ENCODE data around the gene TGFBI. TPM values are rescaled to one million over a fixed set of nuclear protein-coding genes. Genes with fewer than 3 reads are reported as not detected.

Gene TGFBI
- total RNA-seq, 2 donors from 2014 or later = not detected

DNA sequence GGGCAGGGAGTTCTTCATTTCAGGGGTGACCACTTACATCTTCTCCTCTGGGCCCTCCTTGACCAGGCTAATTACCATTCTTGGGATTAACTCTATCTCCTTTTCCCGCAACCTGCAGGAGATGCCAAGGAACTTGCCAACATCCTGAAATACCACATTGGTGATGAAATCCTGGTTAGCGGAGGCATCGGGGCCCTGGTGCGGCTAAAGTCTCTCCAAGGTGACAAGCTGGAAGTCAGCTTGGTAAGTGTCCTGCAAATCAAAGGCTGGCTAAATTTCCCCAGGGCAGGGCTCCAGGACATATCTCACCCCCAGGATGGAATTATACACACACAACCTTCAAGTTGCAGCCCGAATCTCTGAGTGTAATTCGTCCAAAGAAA, 30.2 kb downstream of the TGFBI start:
- ATAC-seq (replicated peaks in 1 of 2) (no peak), DNase-seq (no peak)
- Mint-ChIP-seq H3K4me3 (no peak overlapping the region), H3K27me3 (ENCODE audit: low read depth) (no peaks in the 10 kb centered on the region), H3K36me3 (ENCODE audit: insufficient read depth in 2 of 2) (no peaks in the 10 kb centered on the region), H3K4me1 (ENCODE audit: low read depth) (no peaks in the 10 kb centered on the region), H3K27ac (no peak overlapping the region), H3K9me3 (no peaks in the 10 kb centered on the region)

DNA sequence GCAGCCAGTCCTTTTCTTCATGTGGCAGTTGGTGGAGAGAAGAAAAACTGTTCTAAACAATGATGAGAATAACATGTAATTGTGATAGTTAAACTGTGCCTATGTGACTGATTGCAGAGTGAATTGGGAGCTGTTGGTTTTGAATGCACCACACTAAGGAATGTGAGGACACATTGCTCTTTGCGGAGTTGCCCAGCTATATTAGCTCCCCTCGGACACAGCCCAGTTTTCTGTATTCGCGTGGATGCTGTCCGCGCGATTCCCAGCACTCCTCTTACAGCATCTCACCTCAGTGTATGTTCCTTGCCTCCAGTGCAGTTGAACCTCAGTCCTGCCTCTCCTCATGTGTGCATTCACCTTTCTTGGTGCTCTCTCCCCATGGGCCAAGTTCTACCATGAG, 32.2 kb downstream of the TGFBI start:
- DNase-seq = no peak
- no peak for ATAC-seq (replicated peaks in 1 of 2)
- H3K36me3 Mint-ChIP-seq (ENCODE audit: insufficient read depth in 2 of 2) = no peaks in the 10 kb centered on the region
- no peak overlapping the region for H3K27ac Mint-ChIP-seq
- no peaks in the 10 kb centered on the region for H3K9me3 Mint-ChIP-seq
- no peak overlapping the region for H3K4me3 Mint-ChIP-seq
- H3K4me1 Mint-ChIP-seq (ENCODE audit: low read depth) = no peaks in the 10 kb centered on the region
- no peaks in the 10 kb centered on the region for H3K27me3 Mint-ChIP-seq (ENCODE audit: low read depth)

DNA sequence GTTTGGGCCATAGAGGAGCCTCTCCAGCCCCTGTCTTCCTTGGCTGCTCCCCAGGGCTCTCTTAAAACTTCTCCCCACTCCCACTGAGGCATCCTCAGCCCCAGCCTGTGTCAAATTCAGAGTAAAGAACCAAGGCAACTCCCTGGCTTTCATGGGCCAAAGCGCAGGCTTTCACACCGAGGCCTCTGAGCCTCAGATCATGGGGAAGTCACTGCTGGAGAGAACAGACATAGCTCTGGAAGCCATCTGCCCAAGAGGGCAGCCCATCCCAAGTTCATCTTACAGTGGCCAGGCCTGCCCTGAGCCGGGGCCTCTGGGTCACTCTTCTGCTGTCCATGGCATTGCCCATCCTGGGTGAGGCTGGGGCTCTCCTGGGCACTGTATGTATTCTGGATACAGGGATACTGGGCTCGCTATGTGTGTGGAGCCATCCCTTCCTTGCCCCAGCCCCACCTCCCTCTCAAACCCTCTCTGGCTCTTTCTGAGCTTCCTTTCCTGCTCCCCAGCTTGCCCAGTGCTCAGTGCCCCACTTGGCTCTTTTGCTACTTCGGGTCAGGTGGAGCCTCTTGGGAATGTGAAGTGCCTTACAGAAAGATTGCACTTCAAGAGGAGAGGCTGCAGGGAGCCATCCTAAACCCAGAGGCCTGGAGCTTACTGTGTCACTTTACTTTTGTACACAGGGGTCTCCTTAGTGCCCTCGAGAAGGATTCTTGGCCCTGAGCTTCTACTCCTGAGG, 33.0 kb downstream of the TGFBI start:
- no peaks in the 10 kb centered on the region for H3K36me3 Mint-ChIP-seq (ENCODE audit: insufficient read depth in 2 of 2)
- no peaks in the 10 kb centered on the region for H3K27me3 Mint-ChIP-seq (ENCODE audit: low read depth)
- H3K9me3 Mint-ChIP-seq = no peaks in the 10 kb centered on the region
- no peak overlapping the region for H3K4me3 Mint-ChIP-seq
- DNase-seq (no peak), ATAC-seq (replicated peaks in 1 of 2) (no peak)
- H3K4me1 Mint-ChIP-seq (ENCODE audit: low read depth) = no peaks in the 10 kb centered on the region
- H3K27ac Mint-ChIP-seq = no peak overlapping the region

DNA sequence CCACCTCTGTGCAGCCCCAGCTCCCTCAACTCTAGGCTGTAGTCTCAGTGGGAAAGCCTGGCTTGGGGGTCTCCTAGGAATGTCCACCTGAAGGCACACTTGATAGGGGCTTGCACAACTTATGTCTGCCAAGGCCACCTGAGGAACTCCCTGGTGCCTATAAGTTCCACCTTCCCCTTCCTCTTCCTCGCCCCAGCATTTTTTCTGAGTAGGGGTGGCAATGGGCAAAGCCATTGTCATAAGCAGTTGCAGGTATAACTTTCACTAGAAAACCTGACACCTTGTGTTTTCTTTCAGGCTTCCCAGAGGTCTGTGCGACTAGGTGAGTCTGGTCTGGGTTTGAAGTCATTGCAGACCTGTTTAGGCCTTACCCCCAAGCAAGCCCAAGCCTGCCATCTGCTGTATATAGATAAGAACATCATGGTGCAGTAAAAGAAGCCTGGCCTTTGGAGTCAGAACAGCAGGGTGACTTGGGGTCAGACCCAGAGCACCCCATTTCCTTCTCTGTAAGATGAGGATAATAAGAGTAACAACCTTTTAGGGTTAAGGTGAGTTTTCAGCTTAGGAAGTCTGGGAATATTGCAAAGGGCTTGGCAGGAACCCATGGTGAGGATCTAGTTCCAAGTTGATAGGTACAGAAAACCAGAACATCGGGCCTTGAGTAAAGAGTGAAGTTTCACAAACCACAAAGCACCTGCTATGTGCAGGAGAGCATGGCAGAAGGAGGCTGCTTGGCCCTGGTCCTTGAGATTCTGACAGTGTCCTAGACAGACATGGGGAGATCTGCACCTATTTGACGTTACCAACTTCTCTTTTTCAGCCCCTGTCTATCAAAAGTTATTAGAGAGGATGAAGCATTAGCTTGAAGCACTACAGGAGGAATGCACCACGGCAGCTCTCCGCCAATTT, 33.8 kb downstream of the TGFBI start:
- Mint-ChIP-seq H3K27ac (no peak overlapping the region), H3K4me3 (no peak overlapping the region), H3K27me3 (ENCODE audit: low read depth) (no peaks in the 10 kb centered on the region), H3K36me3 (ENCODE audit: insufficient read depth in 2 of 2) (no peaks in the 10 kb centered on the region), H3K4me1 (ENCODE audit: low read depth) (no peaks in the 10 kb centered on the region), H3K9me3 (no peaks in the 10 kb centered on the region)
- ATAC-seq (replicated peaks in 1 of 2) = peak; percentile 55 to 80
- DNase-seq = peak; percentile 16 to 32

DNA sequence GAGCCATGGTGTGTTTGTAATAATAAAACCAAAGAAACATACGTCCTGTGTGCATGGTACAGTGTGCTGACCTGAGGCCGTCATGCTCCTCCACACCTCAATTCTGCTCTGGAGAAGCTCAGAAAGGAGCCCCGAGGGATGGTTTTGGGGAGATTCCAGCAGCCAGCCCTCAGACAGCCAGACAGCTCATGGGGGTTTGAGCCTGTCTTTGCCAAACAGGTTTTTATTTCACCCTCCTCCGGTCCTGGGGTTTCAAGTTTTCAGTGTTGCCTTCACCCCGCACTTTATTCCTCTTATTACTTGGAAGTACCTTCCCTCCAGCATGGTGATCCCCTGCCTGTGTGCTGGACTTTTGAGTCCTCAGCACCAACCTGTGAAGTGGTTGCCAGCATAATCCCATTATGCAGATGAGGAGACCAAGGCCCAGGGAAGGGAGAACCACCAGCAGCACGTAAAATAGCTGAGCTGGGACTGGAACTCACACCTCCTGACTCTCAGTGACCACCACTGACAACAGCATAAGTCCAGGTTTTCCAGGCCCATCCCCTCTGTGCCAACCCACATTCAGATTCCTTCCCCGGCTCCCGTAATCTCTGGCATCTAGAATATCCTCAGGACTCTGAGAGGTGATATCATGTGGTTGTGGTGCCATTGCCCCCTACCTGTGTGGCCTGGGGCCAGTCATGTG, 35.1 kb downstream of the TGFBI start:
- Mint-ChIP-seq H3K27ac (no peak overlapping the region), H3K4me3 (no peak overlapping the region), H3K27me3 (ENCODE audit: low read depth) (peaks cover 3% of the 10 kb centered on the region), H3K4me1 (ENCODE audit: low read depth) (no peaks in the 10 kb centered on the region), H3K36me3 (ENCODE audit: insufficient read depth in 2 of 2) (no peaks in the 10 kb centered on the region), H3K9me3 (peaks cover 0 to 1% of the 10 kb centered on the region in 2 donors)
- DNase-seq = no peak
- ATAC-seq (replicated peaks in 1 of 2) = no peak

DNA sequence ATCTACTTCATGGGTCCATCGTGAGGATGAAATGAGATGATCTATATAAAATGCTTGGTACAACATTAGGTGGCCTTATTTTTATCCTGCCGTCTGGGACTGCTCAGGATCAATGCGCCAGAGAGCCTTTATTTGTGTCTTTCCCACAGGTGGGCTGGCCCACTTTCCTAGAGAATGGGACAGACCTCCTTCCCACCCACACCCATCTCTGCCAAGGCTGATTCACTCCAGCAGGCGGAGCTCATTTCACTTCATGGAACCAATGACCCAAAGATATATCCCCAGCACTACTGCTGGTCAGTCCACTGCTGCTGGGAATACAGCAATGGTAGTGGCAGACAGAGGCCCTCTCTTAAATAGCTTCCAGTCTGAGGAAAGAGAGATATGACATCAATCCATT, 35.7 kb downstream of the TGFBI start:
- Mint-ChIP-seq H3K27ac (no peak overlapping the region), H3K4me1 (ENCODE audit: low read depth) (no peaks in the 10 kb centered on the region), H3K36me3 (ENCODE audit: insufficient read depth in 2 of 2) (no peaks in the 10 kb centered on the region), H3K4me3 (no peak overlapping the region), H3K9me3 (peaks cover 0 to 1% of the 10 kb centered on the region in 2 donors), H3K27me3 (ENCODE audit: low read depth) (peaks cover 9% of the 10 kb centered on the region)
- ATAC-seq (replicated peaks in 1 of 2) = no peak
- DNase-seq = no peak

DNA sequence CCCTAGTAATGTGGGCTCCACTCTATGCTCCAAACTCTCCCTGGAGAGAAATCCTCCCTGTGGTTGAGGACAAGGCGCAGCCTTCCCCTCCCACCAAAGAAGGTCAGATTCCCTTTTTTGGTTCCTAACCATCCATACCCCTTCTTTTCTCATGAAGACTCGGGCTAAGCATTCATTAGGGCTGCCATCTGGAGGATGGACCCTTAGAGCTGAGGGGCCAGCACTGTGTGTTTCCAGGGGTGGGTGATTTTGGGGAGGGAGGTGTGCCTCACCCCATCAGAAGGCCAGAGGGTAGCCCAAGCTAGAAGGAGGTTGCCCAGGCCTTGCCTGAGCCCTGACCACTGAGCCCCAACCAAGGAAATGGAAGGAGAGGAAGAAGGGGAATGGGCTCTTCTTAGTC, 36.8 kb downstream of the TGFBI start:
- Mint-ChIP-seq H3K27ac (no peak overlapping the region), H3K4me1 (ENCODE audit: low read depth) (no peaks in the 10 kb centered on the region), H3K9me3 (peaks cover 0 to 1% of the 10 kb centered on the region in 2 donors), H3K27me3 (ENCODE audit: low read depth) (peaks cover 14% of the 10 kb centered on the region), H3K36me3 (ENCODE audit: insufficient read depth in 2 of 2) (no peaks in the 10 kb centered on the region), H3K4me3 (no peak overlapping the region)
- DNase-seq (no peak), ATAC-seq (replicated peaks in 1 of 2) (no peak)

DNA sequence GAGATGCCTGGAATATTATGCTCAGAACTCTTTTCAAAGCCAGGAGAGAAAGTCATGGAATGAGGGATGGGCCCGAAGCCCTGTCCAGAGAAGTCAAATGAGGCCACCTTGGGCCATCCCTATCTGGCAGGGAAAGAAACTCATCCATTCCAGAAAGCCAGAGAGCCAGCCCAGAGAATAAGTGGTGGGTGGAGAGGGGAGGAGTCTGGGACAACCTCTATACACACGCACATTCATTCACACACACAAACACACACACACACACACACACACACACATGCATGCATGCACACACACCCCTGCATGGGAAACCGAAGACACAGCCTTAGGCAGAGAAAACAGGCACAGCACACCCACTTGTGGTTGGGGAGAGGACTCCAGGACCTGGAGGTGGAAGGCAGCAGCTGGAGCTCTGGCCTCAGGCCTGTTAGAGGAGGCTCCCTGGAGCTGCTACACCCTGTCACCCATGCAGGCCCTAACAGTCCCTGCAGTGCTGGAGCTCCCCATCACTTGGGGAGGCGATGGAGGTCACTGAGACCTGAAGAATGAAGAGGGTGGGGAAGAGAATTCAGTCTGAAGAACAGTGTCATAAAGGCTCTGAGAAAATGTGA, 38.0 kb downstream of the TGFBI start:
- H3K36me3 Mint-ChIP-seq (ENCODE audit: insufficient read depth in 2 of 2) = no peaks in the 10 kb centered on the region
- ATAC-seq (replicated peaks in 1 of 2) (peak in 1 of 2 donors; percentile 21), DNase-seq (no peak)
- no peak overlapping the region for H3K4me3 Mint-ChIP-seq
- H3K4me1 Mint-ChIP-seq (ENCODE audit: low read depth) = no peaks in the 10 kb centered on the region
- peaks cover 0 to 1% of the 10 kb centered on the region in 2 donors for H3K9me3 Mint-ChIP-seq
- peaks cover 14% of the 10 kb centered on the region for H3K27me3 Mint-ChIP-seq (ENCODE audit: low read depth)
- H3K27ac Mint-ChIP-seq = no peak overlapping the region

DNA sequence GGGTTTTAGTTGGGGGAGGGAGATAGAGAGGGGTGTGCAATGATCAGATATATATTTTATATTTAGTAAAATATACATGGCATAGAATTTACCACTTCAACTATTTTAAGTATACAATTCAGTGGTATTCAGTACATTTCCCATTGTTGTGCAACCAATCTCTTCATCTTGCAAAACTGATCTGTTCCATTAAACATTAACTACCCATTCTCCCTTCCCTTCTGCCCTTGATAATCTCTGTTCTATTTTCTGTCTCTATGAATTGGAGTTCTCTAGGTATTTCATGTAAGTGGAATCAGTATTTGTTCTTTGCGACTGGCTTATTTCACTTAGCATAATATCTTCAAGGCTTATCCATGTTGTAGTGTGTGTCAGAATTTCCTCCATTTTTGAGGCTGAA, 38.6 kb downstream of the TGFBI start:
- H3K27ac Mint-ChIP-seq = no peak overlapping the region
- H3K9me3 Mint-ChIP-seq = peaks cover 0 to 1% of the 10 kb centered on the region in 2 donors
- H3K4me1 Mint-ChIP-seq (ENCODE audit: low read depth) = no peaks in the 10 kb centered on the region
- no peak for ATAC-seq (replicated peaks in 1 of 2)
- peaks cover 14% of the 10 kb centered on the region for H3K27me3 Mint-ChIP-seq (ENCODE audit: low read depth)
- no peak overlapping the region for H3K4me3 Mint-ChIP-seq
- no peaks in the 10 kb centered on the region for H3K36me3 Mint-ChIP-seq (ENCODE audit: insufficient read depth in 2 of 2)
- no peak for DNase-seq

DNA sequence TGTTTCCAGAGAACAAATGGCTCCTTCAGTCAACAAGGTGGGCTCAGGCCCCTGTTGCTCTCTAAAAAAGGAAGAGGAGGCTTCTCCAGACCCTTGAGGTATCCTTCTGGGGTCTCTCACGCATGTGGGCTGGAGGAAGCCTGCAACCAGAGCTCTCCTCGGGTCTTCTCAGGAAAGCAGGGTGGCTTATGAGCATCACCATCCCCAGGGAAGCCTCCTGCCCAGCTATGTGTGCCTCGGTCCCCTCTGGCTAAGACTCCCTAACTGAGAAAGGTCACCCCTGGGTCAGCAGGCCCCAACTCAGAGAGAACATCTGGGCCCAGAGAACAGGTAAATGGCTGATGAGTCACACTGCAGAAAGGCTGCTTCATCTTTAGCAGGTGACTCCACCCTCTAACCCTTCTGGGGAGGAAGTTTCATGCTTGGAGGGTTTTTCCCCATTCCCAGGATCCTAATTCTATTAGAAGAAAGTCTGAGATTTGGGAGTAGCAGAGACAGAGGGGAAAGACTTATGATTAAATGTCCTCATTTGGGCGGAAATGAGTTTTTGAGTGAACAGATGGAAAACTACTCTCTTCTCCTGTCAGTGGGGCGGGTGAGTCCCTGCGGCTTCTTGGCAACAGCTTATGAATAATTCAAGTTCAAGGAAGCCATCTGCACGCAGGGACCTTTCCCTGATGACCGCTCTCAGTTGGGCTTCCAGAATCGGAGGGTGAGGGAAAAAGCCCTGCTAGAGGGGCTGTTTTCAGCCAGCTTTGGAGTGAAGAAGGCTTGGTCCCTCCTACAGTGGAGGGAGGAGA, 41.9 kb downstream of the TGFBI start:
- Mint-ChIP-seq H3K4me1 (ENCODE audit: low read depth) (no peaks in the 10 kb centered on the region), H3K36me3 (ENCODE audit: insufficient read depth in 2 of 2) (no peaks in the 10 kb centered on the region), H3K27me3 (ENCODE audit: low read depth) (peaks cover 14% of the 10 kb centered on the region), H3K4me3 (no peak overlapping the region), H3K9me3 (peaks cover 0 to 1% of the 10 kb centered on the region in 2 donors), H3K27ac (no peak overlapping the region)
- no peak for DNase-seq
- no peak for ATAC-seq (replicated peaks in 1 of 2)

DNA sequence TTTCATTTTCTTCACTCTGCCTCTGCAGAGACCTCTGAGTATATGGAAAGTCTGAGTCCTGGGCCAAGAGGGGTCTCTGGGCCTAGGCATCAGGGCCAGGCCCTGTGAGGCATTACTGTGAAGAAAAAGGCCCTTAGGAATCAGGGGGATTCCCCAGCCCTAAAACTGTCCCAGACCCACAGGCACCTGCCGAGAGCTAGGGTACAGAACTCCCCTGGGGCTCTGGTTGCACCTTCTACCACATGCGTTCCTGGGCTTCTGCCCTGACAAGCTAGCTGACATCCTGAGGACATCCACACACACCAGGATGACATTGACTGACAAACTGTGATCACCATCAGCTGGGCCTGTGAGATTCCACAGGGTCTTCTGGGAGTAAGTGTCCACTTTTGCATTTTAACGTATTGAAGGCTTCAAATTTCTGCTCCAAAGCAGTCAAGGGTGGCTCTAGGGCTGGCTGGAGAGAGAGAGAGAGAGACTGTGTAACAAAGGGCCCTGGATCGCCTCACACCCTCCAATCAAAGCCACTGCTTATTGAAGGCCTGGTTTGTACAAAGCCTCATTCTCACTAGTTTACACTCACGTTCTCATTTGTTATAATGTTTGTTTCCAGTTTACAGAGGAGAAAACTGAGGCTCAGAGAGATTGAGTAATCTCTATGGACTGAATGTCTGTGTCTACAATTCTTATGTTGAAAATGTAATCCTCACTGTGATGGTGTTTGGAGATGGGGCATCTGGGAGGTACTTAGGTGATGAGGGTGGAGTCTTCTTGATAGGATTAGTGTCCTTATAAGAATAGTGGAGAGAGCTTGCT, 45.1 kb downstream of the TGFBI start:
- no peaks in the 10 kb centered on the region for H3K4me1 Mint-ChIP-seq (ENCODE audit: low read depth)
- no peak for DNase-seq
- no peak overlapping the region for H3K27ac Mint-ChIP-seq
- H3K9me3 Mint-ChIP-seq = no peaks in the 10 kb centered on the region
- H3K36me3 Mint-ChIP-seq (ENCODE audit: insufficient read depth in 2 of 2) = no peaks in the 10 kb centered on the region
- H3K4me3 Mint-ChIP-seq = no peak overlapping the region
- peaks cover 40% of the 10 kb centered on the region for H3K27me3 Mint-ChIP-seq (ENCODE audit: low read depth)
- ATAC-seq (replicated peaks in 1 of 2) = no peak

DNA sequence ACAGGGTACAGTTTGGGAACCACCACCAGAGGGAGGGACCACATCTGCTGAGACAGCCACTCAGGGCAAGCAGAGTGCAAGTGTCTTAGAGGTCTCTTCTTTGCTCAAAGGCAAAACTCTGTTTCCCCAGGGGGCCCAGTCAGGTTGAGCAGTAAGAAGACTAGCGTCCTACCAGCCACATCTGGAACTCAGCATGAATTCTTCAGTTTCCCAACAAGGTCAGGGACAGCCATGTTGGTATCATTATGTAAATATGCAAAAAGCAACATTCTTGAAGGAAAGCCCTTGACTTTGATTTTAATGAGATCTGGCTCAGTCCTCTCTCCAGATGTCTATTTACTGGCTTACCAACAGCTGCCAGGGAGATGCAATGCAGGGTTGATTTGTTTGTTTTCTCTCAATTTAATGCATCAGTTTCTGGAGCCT, 46.7 kb downstream of the TGFBI start:
- ATAC-seq (replicated peaks in 1 of 2) (no peak), DNase-seq (no peak)
- no peaks in the 10 kb centered on the region for H3K9me3 Mint-ChIP-seq
- H3K4me3 Mint-ChIP-seq = no peak overlapping the region
- H3K4me1 Mint-ChIP-seq (ENCODE audit: low read depth) = peaks cover 5% of the 10 kb centered on the region
- H3K27ac Mint-ChIP-seq = no peak overlapping the region
- H3K27me3 Mint-ChIP-seq (ENCODE audit: low read depth) = peaks cover 41% of the 10 kb centered on the region
- no peaks in the 10 kb centered on the region for H3K36me3 Mint-ChIP-seq (ENCODE audit: insufficient read depth in 2 of 2)
